Breast epithelium (tissue), 3 donors: ENCODE results near the gene EME2.

Experiments used
- CTCF ChIP-seq, 3 donors: fragments of 450-650 bp; IDR thresholded peaks; one replicate each; pipeline ENCODE4 v1.5.1; 2016 to 2017; ENCODE audit warnings: antibody characterized with exemption in 3 of 3, mild to moderate bottlenecking in 3 of 3, moderate library complexity in 3 of 3
- POLR2A ChIP-seq: fragments of 450-650 bp; IDR thresholded peaks from one replicate; pipeline ENCODE4 v1.6.1; 2016; ENCODE audit warnings: antibody characterized with exemption, mild to moderate bottlenecking, moderate library complexity
- POLR2AphosphoS5 ChIP-seq, 3 donors: sonication (generic); formaldehyde crosslinking; IDR thresholded peaks; one replicate each; pipeline ENCODE4 v1.6.1; 2017; ENCODE audit warnings: antibody characterized with exemption in 3 of 3

DNA sequence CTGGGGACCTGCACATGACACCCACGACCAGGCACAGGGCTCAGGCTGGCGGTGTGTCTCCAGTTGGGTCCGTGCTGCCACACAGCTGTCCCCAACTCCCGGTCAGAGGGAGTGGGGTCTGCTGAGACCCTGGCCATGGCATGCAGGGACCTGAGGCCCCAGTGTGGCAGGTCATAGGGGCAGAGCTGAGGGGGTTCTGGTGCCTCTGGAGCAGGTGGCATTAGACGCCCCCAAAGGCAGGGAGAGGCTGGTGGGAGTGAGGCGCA, 14.4 kb downstream of the EME2 start:
- TF ChIP-seq CTCF (IDR thresholded peaks at IDR 0.05) (no peak), POLR2A (no peak), POLR2AphosphoS5 (IDR thresholded peaks at IDR 0.05) (no peak)
